Measurements from ENCODE around the gene SYNRG.
"Not testable (repeated sequence)": the region's sequence is repeated elsewhere in the genome, so short reads cannot be mapped to it uniquely, and the experiment has no call there.

The SYNRG gene

GRCh38 chr17:37519251-37519985 is 89.8 kb downstream of the SYNRG start:
- Histone ChIP-seq H3K36me3 (ENCODE audit: insufficient read depth, low read length) (peaks cover 8% of the 10 kb centered on the region; the same call in 1 of the 2 replicates), H3K27ac (ENCODE audit: low read depth, low read length) (no peak overlapping the region), H3K4me1 (ENCODE audit: control insufficient read depth, insufficient read depth, low read length, unreplicated experiment) (no peaks in the 10 kb centered on the region), H3K4me3 (ENCODE audit: low read depth, low read length) (no peak overlapping the region), H2AFZ (ENCODE audit: low read length, unreplicated experiment) (no peak overlapping the region), H3K27me3 (ENCODE audit: insufficient read depth, low read length) (no peaks in the 10 kb centered on the region), H3K79me2 (ENCODE audit: control insufficient read depth, insufficient read depth, low read length, unreplicated experiment) (no peaks in the 10 kb centered on the region)

GRCh38 chr17:37518826-37519225 is 90.4 kb downstream of the SYNRG start:
- Histone ChIP-seq H3K4me3 (ENCODE audit: low read depth, low read length) (no peak overlapping the region), H3K27me3 (ENCODE audit: insufficient read depth, low read length) (no peaks in the 10 kb centered on the region), H3K4me1 (ENCODE audit: control insufficient read depth, insufficient read depth, low read length, unreplicated experiment) (no peaks in the 10 kb centered on the region), H3K27ac (ENCODE audit: low read depth, low read length) (no peak overlapping the region), H2AFZ (ENCODE audit: low read length, unreplicated experiment) (no peak overlapping the region), H3K36me3 (ENCODE audit: insufficient read depth, low read length) (peaks cover 7% of the 10 kb centered on the region; the same call in 1 of the 2 replicates), H3K79me2 (ENCODE audit: control insufficient read depth, insufficient read depth, low read length, unreplicated experiment) (no peaks in the 10 kb centered on the region)

- H2AFZ ChIP-seq (ENCODE audit: low read length, unreplicated experiment), result no peak overlapping the region
- H3K4me3 ChIP-seq (ENCODE audit: low read depth, low read length), result no peak overlapping the region
- no peaks in the 10 kb centered on the region for H3K79me2 ChIP-seq (ENCODE audit: control insufficient read depth, insufficient read depth, low read length, unreplicated experiment)
- H3K36me3 ChIP-seq (ENCODE audit: insufficient read depth, low read length), result peaks cover 3% of the 10 kb centered on the region
- H3K4me1 ChIP-seq (ENCODE audit: control insufficient read depth, insufficient read depth, low read length, unreplicated experiment), result no peaks in the 10 kb centered on the region
- H3K27ac ChIP-seq (ENCODE audit: low read depth, low read length), result no peak overlapping the region
- H3K27me3 ChIP-seq (ENCODE audit: insufficient read depth, low read length), result no peaks in the 10 kb centered on the region
Observed at GRCh38 chr17:37517881-37518280, 91.3 kb downstream of the SYNRG start.

GRCh38 chr17:37516127-37516571 is 93.1 kb downstream of the SYNRG start:
- H3K27ac ChIP-seq (ENCODE audit: low read depth, low read length), result no peak overlapping the region

GRCh38 chr17:37513711-37514110 is 95.5 kb downstream of the SYNRG start:
- H3K36me3 ChIP-seq (ENCODE audit: insufficient read depth, low read length), result peaks cover 13% of the 10 kb centered on the region
- peaks cover 18% of the 10 kb centered on the region for H3K79me2 ChIP-seq (ENCODE audit: control insufficient read depth, insufficient read depth, low read length, unreplicated experiment)
- H3K4me3 ChIP-seq (ENCODE audit: low read depth, low read length), result no peak overlapping the region
- H3K27ac ChIP-seq (ENCODE audit: low read depth, low read length), result no peak overlapping the region
- no peaks in the 10 kb centered on the region for H3K4me1 ChIP-seq (ENCODE audit: control insufficient read depth, insufficient read depth, low read length, unreplicated experiment)
- no peaks in the 10 kb centered on the region for H3K27me3 ChIP-seq (ENCODE audit: insufficient read depth, low read length)
- no peak overlapping the region for H2AFZ ChIP-seq (ENCODE audit: low read length, unreplicated experiment)

More at GRCh38 chr17:37516127-37516571, 93.1 kb downstream of the SYNRG start:
- Histone ChIP-seq H3K36me3 (ENCODE audit: insufficient read depth, low read length) (peaks cover 10% of the 10 kb centered on the region), H3K79me2 (ENCODE audit: control insufficient read depth, insufficient read depth, low read length, unreplicated experiment) (peaks cover 4% of the 10 kb centered on the region), H2AFZ (ENCODE audit: low read length, unreplicated experiment) (no peak overlapping the region), H3K4me3 (ENCODE audit: low read depth, low read length) (no peak overlapping the region), H3K4me1 (ENCODE audit: control insufficient read depth, insufficient read depth, low read length, unreplicated experiment) (no peaks in the 10 kb centered on the region), H3K27me3 (ENCODE audit: insufficient read depth, low read length) (no peaks in the 10 kb centered on the region)

- H3K27me3 ChIP-seq (ENCODE audit: insufficient read depth, low read length), result no peaks in the 10 kb centered on the region
- H3K27ac ChIP-seq (ENCODE audit: low read depth, low read length), result no peak overlapping the region
- H2AFZ ChIP-seq (ENCODE audit: low read length, unreplicated experiment), result no peak overlapping the region
- no peak overlapping the region for H3K4me3 ChIP-seq (ENCODE audit: low read depth, low read length)
- H3K4me1 ChIP-seq (ENCODE audit: control insufficient read depth, insufficient read depth, low read length, unreplicated experiment), result no peaks in the 10 kb centered on the region
- peaks cover 13% of the 10 kb centered on the region for H3K36me3 ChIP-seq (ENCODE audit: insufficient read depth, low read length)
- peaks cover 25% of the 10 kb centered on the region for H3K79me2 ChIP-seq (ENCODE audit: control insufficient read depth, insufficient read depth, low read length, unreplicated experiment)
Observed at GRCh38 chr17:37512442-37513068, 96.7 kb downstream of the SYNRG start.

- H3K4me1 ChIP-seq (ENCODE audit: control insufficient read depth, insufficient read depth, low read length, unreplicated experiment); H3K27ac ChIP-seq (ENCODE audit: low read depth, low read length); H3K4me3 ChIP-seq (ENCODE audit: low read depth, low read length); H2AFZ ChIP-seq (ENCODE audit: low read length, unreplicated experiment); H3K27me3 ChIP-seq (ENCODE audit: insufficient read depth, low read length): not testable (repeated sequence)
- Histone ChIP-seq H3K79me2 (ENCODE audit: control insufficient read depth, insufficient read depth, low read length, unreplicated experiment) (peaks cover 34% of the 10 kb centered on the region), H3K36me3 (ENCODE audit: insufficient read depth, low read length) (peaks cover 13% of the 10 kb centered on the region)
Observed at GRCh38 chr17:37511642-37512041, 97.6 kb downstream of the SYNRG start.

GRCh38 chr17:37510056-37510455 is 99.2 kb downstream of the SYNRG start:
- no peaks in the 10 kb centered on the region for H3K27me3 ChIP-seq (ENCODE audit: insufficient read depth, low read length)
- no peaks in the 10 kb centered on the region for H3K4me1 ChIP-seq (ENCODE audit: control insufficient read depth, insufficient read depth, low read length, unreplicated experiment)
- peaks cover 47% of the 10 kb centered on the region for H3K79me2 ChIP-seq (ENCODE audit: control insufficient read depth, insufficient read depth, low read length, unreplicated experiment)
- H3K27ac ChIP-seq (ENCODE audit: low read depth, low read length), result no peak overlapping the region
- H3K4me3 ChIP-seq (ENCODE audit: low read depth, low read length), result no peak overlapping the region
- H2AFZ ChIP-seq (ENCODE audit: low read length, unreplicated experiment), result no peak overlapping the region
- H3K36me3 ChIP-seq (ENCODE audit: insufficient read depth, low read length), result peaks cover 13% of the 10 kb centered on the region

- peaks cover 75% of the 10 kb centered on the region for H3K79me2 ChIP-seq (ENCODE audit: control insufficient read depth, insufficient read depth, low read length, unreplicated experiment)
- no peaks in the 10 kb centered on the region for H3K27me3 ChIP-seq (ENCODE audit: insufficient read depth, low read length)
- peaks cover 3% of the 10 kb centered on the region; the same call in 1 of the 2 replicates for H3K36me3 ChIP-seq (ENCODE audit: insufficient read depth, low read length)
- no peaks in the 10 kb centered on the region for H3K4me1 ChIP-seq (ENCODE audit: control insufficient read depth, insufficient read depth, low read length, unreplicated experiment)
- H3K4me3 ChIP-seq (ENCODE audit: low read depth, low read length), result no peak overlapping the region
- H3K27ac ChIP-seq (ENCODE audit: low read depth, low read length), result no peak overlapping the region
- H2AFZ ChIP-seq (ENCODE audit: low read length, unreplicated experiment), result no peak overlapping the region
Observed at GRCh38 chr17:37507111-37507510, 102.1 kb downstream of the SYNRG start.

GRCh38 chr17:37506678-37507077 is 102.5 kb downstream of the SYNRG start:
- no peak overlapping the region for H3K4me3 ChIP-seq (ENCODE audit: low read depth, low read length)
- H2AFZ ChIP-seq (ENCODE audit: low read length, unreplicated experiment), result no peak overlapping the region
- no peaks in the 10 kb centered on the region for H3K27me3 ChIP-seq (ENCODE audit: insufficient read depth, low read length)
- H3K27ac ChIP-seq (ENCODE audit: low read depth, low read length), result no peak overlapping the region
- no peaks in the 10 kb centered on the region for H3K4me1 ChIP-seq (ENCODE audit: control insufficient read depth, insufficient read depth, low read length, unreplicated experiment)
- peaks cover 77% of the 10 kb centered on the region for H3K79me2 ChIP-seq (ENCODE audit: control insufficient read depth, insufficient read depth, low read length, unreplicated experiment)
- peaks cover 3% of the 10 kb centered on the region; the same call in 1 of the 2 replicates for H3K36me3 ChIP-seq (ENCODE audit: insufficient read depth, low read length)

GRCh38 chr17:37505333-37505732 is 103.9 kb downstream of the SYNRG start:
- H3K79me2 ChIP-seq (ENCODE audit: control insufficient read depth, insufficient read depth, low read length, unreplicated experiment), result peaks cover 84% of the 10 kb centered on the region
- 0 out of 2 replicates have a peak, but pooled peaks cover under 1% of the 10 kb centered on the region for H3K36me3 ChIP-seq (ENCODE audit: insufficient read depth, low read length)
- no peak overlapping the region for H3K4me3 ChIP-seq (ENCODE audit: low read depth, low read length)
- no peaks in the 10 kb centered on the region for H3K4me1 ChIP-seq (ENCODE audit: control insufficient read depth, insufficient read depth, low read length, unreplicated experiment)
- H2AFZ ChIP-seq (ENCODE audit: low read length, unreplicated experiment), result no peak overlapping the region
- no peaks in the 10 kb centered on the region for H3K27me3 ChIP-seq (ENCODE audit: insufficient read depth, low read length)
- H3K27ac ChIP-seq (ENCODE audit: low read depth, low read length), result no peak overlapping the region
